Measurements from ENCODE around the gene DCST2.
A peak's percentile ranks its signal among the peaks of the same experiment; 100 is the strongest.

DCST2 gene

GRCh38 chr1:155069551-155070157 lies 36.1 kb upstream of the DCST2 start:
- DNase-seq (ENCODE audit: low read depth): no peak

- DNase-seq (ENCODE audit: low read depth): no peak
Measured at GRCh38 chr1:155068599-155068998, 35.0 kb upstream of the DCST2 start.

GRCh38 chr1:155066777-155067176 lies 33.2 kb upstream of the DCST2 start:
- DNase-seq (ENCODE audit: low read depth): no peak

- no peak for DNase-seq (ENCODE audit: low read depth)
Measured at GRCh38 chr1:155064832-155065429, 31.4 kb upstream of the DCST2 start.

- no peak for DNase-seq (ENCODE audit: low read depth)
Measured at GRCh38 chr1:155064111-155064831, 30.7 kb upstream of the DCST2 start.

GRCh38 chr1:155063550-155064110 lies 30.0 kb upstream of the DCST2 start, which contains the start of gene EFNA4:
Gene EFNA4, plus strand, starts transcription at chr1:155063740. Its CDS starts 84 bp downstream, at chr1:155063824.
- peak; percentile 76 for DNase-seq (ENCODE audit: low read depth)

GRCh38 chr1:155062702-155063411 lies 29.3 kb upstream of the DCST2 start:
- no peak for DNase-seq (ENCODE audit: low read depth)

GRCh38 chr1:155062151-155062686 lies 28.6 kb upstream of the DCST2 start:
- no peak for DNase-seq (ENCODE audit: low read depth)

GRCh38 chr1:155061381-155062150 lies 28.0 kb upstream of the DCST2 start:
- DNase-seq (ENCODE audit: low read depth): peak; percentile 78

- no peak for DNase-seq (ENCODE audit: low read depth)
Measured at GRCh38 chr1:155060736-155061135, 27.2 kb upstream of the DCST2 start.

GRCh38 chr1:155057788-155058211 lies 24.2 kb upstream of the DCST2 start:
- DNase-seq (ENCODE audit: low read depth): no peak

- no peak for DNase-seq (ENCODE audit: low read depth)
Measured at GRCh38 chr1:155057104-155057503, 23.5 kb upstream of the DCST2 start.

- DNase-seq (ENCODE audit: low read depth): no peak
Measured at GRCh38 chr1:155053531-155054105, 20.0 kb upstream of the DCST2 start.

- DNase-seq (ENCODE audit: low read depth): no peak
Measured at GRCh38 chr1:155052439-155053395, 19.1 kb upstream of the DCST2 start.

- no peak for DNase-seq (ENCODE audit: low read depth)
Measured at GRCh38 chr1:155051777-155052398, 18.3 kb upstream of the DCST2 start.

GRCh38 chr1:155051342-155051776 lies 17.8 kb upstream of the DCST2 start:
- no peak for DNase-seq (ENCODE audit: low read depth)

- DNase-seq (ENCODE audit: low read depth): peak; percentile 64
Measured at GRCh38 chr1:155050560-155051341, 17.2 kb upstream of the DCST2 start, which contains the start of gene ADAM15. Gene ADAM15, plus strand, starts transcription at chr1:155051316. Its CDS starts 71 bp downstream, at chr1:155051387.

Measured in CMK (cell line).